HT1080 (cell line): ENCODE data around the gene OCA2. TPM values are rescaled to one million over a fixed set of nuclear protein-coding genes. Genes with fewer than 3 reads are reported as not detected.
"Not testable (repeated sequence)": the region's sequence is repeated elsewhere in the genome, so short reads cannot be mapped to it uniquely, and the experiment has no call there.

Source experiments
- DNase-seq: peaks from one replicate; pipeline ENCODE4 v3.0.0-alpha.2; 2015; ENCODE audit warnings: low read depth
- total RNA-seq: library from RNA; depleted of rRNA; stranded (reverse); fragments of >200 nt; shearing (Covaris generic); gene quantifications from 2 replicates; pipeline ENCODE4 v1.2.3, GENCODE V29; 2014

Gene OCA2
- total RNA-seq, 1 experiment from 2014 or later: not detected

DNA sequence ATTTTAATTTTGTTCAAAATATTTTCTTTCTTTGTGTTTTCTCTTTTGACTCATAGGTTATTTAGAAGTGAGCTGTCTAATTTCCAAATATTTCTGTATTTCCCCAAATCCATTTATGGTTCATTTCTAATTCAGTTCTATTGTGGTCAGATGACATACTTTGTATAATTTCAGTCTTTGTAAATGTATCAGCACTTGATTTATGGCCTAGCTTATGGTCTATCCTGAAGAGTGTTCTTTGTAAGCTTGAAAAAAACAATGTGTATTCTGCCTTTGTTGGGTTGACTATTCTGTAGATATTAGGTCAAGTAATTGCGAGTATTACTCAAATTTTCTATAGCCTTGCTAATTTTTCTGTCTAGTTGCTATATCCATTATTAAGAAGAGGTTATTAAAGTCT, 311.2 kb downstream of the OCA2 start:
- DNase-seq: no peak

DNA sequence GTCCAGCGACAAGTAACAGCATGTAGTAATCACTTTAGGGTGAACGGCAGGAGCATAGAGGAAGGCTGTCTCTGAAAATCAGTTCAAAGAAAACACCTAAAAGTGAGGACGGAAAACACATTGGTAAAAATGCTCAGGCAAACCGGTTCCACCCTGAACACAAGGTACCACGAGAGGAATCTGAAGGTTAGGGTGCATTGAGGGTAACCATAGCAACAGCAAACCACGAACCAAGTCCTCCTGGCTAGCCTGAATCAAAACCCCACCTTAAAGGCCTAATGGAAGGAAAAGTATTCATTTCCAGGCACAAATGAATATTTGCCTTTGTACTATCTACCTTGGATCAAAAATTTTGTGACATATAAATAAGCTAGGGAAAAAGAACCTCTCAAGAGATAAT, 315.0 kb downstream of the OCA2 start:
- DNase-seq: peak; percentile 27

DNA sequence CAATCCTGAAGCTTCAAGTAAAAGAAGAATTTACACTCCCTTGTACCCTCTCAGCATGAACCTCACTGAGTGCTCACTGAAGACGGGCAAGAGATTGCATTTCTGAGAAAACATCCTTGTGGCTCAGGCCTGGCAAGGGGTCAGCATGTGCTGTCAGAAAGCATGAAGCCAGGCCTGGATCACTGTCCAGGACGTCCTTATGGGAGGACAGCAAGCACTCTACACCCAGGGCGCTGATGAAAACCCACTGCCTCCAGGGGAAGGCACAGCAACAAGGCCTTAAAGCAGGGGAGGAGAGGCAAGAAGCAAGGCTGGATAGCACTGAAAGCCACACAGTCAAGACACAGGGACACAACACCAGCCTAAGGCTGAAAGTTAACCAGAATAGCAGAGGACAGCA, 315.4 kb downstream of the OCA2 start:
- DNase-seq: no peak

DNA sequence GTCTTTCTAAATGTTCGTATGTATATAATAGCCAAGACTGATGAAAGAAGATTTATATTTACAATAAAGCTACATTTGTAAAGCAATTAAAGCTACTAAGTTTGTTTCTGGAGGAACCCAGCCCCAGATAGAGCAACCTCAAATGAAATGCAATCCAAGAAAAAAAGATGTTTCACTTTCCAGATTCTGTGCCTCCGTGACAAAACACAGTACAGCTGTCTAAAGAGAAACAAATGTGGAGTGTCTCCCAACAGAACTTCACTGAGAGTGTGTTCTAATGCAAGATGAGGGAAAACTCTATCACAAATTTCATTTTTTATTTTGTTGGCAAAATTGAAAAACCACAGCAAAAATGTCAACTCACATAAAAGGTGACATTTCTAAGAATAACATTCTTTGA, 317.0 kb downstream of the OCA2 start:
- DNase-seq: no peak

DNA sequence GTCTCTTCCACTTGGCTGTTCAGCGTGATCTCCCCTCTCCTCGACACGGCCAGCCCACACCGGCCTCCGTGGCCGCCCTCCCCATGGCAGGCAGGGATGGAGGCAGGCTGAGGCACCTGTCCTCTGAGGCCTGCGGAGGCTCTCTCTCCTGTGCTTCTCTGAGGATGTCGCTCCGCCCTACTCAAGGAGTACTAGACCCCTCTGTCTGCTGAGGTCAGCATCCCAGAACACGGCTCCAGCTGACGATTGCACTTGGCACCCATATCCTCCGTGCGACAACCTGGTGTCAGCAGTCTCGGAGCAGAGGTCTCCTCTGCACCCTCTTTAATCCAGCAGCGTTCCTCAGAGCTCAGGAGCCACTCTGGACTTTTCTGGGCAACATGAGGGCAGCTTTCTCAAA, 322.6 kb downstream of the OCA2 start:
- DNase-seq: no peak

DNA sequence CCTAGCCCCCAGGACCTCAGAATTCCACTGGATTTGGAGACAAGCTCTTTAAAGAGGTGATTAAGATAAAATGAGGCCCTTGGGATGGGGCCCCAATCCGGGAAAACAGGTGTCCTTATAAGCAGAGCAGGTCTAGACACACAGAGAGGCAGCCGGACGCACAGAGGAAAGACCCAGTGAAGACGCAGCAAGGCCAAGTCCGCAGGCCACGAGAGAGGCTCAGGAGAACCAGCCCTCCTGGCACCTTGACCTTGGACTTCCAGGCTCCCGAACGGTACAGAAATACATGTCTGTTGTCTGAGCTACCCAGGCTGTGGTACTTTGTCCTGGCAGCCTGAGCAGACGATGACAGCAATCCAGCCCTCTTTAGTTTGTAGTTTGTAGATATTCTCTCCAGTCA, 324.5 kb downstream of the OCA2 start:
- DNase-seq: no peak

DNA sequence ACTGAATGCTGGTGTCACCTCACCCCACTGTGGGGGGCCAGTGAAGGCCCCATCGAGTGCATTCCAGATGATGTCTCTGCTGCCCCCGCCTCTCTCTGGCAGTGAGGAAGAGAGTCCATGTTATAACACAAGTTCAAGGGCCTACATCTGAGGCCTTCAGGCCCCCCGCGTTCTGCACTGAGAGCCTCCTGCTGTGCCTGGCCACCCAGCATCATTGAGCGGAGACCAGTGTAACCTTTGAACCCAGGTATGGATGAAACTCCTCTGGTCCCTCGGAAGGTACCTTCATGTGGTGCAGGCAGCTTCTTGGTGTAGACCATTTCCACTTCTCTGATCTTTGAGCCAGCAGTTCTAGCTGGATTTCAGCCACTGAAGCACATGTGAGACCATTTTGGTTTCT, 324.9 kb downstream of the OCA2 start:
- DNase-seq: no peak

DNA sequence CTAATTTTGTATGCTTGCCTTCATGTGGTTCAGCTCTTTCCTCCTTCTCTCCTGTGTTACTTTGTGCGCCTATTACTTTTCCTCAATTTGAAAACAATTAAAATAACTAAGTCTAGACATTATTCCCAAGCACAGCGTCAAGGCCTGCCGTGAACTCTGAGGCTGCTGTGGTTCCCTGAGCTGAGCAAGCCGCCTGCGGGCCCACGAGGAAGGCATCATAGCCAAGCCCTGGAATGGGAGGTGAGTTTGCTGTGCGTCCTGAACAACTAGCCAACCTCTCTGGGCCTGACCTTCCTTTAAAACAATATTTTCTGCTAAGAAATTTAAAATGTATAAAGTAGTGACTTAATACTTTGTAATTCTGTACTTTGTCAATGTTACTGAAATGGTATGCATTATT, 327.2 kb downstream of the OCA2 start:
- DNase-seq: no peak

DNA sequence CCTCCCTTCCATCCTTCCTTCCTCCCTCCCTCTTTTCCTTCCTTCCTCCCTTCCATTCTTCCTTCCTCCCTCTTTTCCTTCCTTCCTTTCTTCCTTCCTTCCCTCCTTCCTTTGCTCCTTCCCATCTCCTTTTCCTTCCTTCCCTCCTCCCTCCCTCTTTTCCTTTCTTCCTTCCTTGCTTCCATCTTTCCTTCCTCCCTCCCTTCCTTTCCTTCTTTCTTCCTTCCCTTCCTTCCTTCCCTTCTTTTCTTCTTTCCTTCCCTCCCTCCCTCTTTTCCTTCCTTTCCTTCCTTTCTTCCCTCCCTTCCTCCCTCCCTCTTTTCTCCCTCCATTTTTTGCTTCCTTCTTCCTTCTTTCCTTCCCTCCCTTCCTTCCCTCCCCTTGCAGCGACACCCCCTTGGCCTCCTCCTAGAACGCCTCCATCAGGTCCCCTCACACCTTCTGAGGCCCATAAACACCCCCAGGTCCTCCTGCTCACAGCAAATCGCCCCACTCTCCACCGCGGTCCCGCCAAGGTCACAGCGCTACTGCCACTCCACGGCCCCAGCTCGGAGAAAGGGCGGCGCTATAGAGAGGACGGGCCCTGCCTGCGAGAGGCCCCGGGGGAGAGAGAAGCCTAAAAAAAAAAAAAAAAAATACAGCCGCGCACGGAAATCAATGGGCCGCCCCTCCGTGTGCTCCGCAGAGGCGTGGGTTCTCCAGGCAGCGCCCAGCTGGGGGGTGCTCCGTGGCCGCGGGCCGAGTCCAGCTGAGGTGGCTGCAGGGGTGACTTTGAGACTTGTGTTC, 328.2 kb downstream of the OCA2 start:
- no peak for DNase-seq

DNA sequence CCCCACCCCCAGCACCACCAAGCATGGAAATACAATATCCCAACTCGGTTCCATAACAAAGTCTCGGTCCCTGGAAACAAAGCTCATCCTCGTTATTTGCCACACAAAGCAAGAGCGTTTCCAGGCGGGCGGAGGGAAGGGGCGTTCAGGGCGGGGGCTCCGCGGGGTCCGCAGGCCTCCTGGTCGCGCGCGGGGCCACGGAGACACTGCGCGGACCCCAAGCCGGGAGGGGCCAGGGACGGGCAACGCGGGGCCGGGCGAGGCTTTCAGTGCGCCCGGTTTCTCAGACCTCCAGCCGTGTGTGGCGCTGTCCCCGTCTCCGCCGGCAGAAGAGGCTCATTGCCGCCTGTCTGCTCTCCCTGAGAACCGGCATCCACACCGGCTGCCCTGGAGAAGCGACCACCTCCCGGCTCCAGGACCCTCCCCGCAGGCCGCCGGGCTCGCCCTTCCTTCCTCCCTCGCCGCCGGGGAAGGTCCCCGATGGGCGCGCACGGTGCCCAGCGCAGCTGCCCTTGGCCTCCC, 329.0 kb downstream of the OCA2 start:
- DNase-seq: no peak

DNA sequence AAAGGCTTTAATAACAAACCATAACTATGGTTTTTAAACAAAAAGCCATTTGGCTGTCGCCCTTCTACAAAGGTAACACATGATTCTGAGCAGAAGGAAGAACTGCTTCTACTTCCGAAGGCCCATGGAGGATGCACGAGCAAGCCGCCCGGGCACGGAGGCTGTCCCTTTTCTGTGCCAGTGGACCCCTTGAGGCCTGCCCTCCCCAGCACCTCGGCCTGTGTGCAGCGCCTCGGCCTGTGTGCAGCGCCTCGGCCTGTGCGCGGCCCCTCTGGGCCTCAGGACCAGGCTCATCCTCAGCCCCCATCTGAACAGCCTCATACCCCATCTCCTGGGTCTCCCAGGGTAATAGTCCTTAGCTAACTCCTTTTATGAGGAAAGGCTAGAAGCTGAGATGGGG, 329.5 kb downstream of the OCA2 start:
- no peak for DNase-seq

DNA sequence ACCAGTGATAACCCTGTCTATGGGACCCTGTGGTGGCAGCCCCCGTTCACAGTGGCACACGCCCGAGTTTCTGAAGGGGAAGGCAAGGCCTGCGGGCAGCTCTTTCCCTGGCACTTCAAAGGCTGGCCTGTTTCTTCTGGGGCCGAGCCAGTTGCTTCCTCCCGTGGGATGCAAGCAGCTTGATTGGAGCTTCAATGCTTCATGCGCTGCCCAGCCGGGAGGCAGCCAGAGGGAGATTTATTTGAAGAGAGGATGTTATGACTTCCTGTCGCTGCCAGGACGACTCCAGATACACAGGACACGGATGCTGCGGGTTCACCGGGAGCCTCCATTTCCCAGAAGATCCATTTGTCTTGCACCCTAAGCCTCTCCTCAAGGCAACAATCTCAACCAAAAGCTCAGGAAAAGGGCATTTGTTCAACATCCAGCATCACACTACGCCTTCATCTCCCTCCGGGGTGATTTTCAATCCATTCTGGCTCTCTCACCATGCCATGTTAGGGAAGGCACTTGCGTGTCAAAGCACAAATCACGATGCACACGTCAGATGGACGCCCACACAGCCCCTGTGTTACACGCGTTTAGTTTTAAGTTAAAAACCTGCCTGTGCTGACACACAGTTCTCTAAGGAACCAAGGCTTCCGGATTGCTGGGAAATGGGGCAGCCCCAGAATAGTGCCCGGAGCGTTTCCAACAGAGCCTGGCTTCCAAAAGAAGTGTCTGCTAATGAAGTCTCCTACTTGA, 330.2 kb downstream of the OCA2 start:
- DNase-seq: no peak

DNA sequence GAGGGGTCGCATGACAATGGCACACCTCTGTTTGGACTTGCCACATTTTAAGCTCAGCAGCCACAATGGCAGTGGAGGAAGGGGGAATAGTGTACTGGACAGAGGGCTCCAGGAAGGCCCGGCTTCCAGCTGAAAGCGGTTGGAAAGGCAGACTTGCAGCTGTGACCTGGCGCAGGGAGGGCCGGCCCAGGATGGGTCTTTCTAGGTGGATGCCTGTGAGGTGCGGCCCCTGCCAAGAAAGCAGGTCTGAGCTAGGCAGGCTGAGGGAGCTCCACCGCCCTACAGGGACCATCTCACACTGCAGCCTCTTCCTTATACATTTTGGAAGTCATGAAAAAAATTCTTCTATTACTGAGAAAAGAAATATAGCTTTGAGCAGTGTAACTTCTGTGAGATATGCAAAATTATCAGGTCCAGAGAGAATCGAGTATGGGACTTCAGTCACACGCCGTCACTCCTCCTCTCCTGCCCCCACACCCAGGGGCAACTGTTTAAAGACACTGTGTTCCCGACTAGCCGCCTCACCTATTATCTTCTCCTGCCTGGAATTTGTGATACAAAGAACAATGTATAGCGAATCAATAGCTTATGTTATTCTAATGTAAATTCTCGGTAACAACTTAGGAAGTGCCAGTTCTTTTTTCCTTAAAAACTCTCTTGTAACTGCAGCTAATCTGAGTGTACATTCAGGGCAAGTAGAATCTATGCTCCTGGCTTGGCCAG, 331.0 kb downstream of the OCA2 start:
- no peak for DNase-seq

DNA sequence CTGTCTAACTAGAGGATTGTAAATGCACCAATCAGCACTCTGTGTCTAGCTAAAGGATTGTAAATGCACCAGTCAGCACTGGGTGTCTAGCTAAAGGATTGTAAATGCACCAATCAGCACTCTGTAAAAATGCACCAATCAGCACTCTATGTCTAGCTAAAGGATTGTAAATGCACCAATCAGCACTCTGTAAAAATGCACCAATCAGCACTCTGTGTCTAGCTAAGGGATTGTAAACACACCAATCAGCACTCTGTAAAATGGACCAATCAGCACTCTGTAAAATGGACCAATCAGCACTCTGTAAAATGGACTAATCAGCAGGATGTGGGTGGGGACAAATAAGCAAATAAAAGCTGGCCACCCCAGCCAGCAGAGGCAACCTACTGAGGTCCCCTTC, 331.7 kb downstream of the OCA2 start:
- not testable (repeated sequence) for DNase-seq

DNA sequence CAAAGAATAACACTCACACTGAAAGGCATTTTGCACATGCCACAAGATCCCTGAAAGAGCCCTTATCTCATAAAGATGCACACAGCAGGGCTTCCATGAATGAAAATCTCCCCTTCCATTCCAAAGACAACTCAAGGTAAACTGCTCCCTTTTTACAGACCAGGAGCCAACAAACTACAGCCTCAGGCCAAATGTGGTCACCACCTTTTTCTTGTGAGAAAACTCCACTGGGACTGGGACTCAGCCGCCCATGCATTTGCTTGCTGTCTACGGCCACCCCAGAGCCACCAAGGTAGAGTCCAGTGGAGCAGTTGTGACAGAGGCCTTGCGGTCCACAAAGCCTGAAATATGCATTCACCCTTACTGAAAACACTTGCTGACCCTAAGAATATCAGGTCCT, 334.8 kb downstream of the OCA2 start:
- no peak for DNase-seq

DNA sequence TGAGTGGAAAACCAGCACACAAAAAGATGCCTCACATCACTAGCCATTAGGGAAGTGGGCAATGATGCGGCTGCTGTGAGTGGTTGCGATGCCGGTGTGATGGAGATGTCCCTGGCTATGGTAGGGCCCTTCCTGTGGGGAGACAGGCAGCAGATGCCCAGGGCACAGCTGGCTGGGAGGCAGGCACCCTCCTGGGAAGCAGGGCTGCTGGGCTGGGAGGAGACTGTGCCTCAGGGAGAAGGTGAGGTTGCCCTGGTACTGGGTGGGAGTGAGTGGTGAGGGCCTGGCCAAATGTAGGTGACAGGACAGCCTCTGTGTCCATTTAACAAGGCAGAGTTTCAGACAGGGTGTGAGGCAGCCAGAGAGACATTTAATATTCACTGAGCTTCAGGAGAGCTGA, 335.6 kb downstream of the OCA2 start:
- no peak for DNase-seq

DNA sequence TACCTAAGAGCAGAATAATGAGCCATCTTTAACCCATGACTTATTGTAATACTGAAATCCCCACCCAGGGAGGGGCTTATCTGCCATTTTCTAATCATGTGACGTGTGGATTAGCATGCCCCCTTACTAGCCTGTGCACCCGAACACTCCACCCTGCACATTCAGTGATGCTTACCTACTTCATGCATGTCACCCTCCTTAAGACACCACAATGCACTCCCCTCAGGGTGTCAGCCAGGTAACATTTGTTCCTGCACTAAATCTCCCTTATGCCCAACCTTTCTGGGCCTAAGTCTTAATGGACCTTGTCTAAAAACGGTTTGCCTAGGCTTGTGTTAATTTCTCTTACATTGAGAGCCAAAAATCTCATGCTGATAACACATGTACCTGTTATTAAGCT, 336.6 kb downstream of the OCA2 start:
- DNase-seq: no peak

DNA sequence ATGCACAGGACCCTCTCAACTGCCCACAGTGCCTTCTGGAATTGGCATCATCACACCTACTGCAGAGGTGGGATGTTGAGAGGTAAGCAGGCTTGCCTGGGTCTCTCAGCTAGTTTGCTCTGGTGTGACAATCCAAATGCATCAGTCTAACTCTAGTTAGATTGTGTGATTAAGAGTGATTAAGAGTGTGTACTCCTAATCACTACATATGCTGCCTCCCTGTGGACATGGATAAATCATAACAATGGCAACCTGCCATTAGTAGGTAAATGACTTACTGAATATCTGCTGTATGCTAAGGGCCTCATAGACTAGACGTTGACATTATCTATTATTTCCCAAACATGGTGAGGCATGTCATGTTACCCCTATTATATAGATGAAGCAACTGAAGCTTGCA, 342.1 kb downstream of the OCA2 start:
- no peak for DNase-seq

DNA sequence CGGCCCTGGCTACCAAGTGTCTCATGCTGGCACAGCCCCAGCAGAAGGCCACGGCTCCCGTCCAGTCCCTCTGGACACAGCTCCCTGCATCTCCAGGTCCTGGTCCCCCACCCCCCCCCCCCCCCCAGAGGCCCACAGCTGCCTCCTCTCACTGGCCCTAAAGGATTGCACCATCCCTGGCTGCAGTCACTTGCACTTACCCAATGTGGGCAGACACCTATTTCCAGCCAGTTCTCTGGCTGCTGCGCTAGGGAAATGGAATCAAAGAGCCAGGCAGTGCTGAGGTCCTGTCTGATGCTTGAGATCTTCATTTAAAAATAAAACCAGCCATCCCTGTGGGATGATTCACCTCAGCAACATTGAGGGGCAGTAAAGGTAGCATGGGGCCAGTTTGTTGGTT, 346.4 kb downstream of the OCA2 start:
- DNase-seq: no peak

DNA sequence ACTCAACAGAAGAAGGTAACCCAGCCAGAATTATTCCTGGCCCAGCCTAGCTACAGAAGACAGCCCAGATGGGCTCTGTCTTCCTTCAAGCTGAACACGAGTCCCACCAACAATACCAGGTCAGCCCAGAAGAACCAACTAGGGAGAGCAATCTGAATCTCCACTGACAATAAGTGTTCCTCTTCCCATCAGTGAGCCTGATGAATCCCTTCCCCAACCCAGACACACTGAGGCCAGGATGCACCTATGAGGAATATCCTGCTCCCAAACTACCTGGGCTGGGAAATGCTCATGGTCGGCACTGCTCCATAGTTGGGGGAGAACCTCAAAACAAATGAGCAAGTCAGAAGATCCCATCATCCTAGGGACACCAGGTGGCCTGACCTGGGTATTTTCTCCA, 351.1 kb downstream of the OCA2 start:
- no peak for DNase-seq

DNA sequence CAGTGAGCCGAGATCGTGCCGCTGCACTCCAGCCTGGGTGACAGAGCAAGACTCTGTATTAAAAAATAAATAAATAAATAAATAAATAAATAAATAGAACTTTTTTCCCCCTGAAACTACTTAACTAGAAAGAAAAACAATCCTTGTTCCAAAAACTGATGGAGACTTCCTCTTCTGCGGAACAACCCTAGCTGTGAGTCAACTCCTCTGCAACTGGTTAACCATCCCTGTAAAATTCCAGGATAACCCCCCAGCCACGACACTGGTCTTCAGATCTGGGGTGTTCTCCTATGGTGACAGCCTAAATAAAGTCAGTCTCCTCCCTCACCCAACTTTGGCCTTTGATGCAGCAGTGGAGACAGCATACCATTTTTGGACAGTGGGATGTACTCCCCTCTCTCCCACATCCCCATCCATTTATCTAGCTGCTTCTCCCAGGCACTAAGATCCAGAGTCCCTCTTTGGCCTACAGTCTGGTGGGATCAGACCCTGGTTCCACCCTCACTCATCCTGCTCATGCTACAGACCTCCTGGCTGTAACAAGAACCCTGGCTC, 352.6 kb downstream of the OCA2 start:
- no peak for DNase-seq

DNA sequence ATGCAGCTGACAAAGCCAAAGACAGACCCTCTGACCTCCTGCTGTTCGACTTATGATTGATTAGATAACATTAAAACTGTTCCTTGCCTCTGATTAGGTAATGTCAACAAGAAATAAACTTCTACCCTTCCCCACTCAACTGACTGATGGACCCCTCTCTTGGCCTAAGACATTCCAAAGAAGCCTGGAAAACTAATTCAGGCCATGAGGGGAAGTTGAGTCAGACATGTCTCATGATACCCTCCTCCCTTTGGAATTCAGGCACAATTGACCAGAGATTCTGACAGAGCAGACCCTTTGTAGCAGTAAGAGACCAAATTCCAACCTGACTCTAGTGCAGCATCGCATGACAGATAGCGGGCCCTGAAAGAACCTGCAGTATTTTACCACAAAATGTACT, 354.5 kb downstream of the OCA2 start:
- peak; percentile 39 for DNase-seq
